SK-N-SH (cell line): Measurements from ENCODE around the gene AWAT1. TPM values are rescaled to one million over a fixed set of nuclear protein-coding genes. Genes with fewer than 3 reads are reported as not detected.

Experiments
- CTCF ChIA-PET: fragments of 300-600, 350-600 bp; formaldehyde crosslinking; extraction: SDS; loops from one replicate; lab custom pipeline; 2021; lab: Yijun Ruan, JAX
- POLR2A ChIA-PET: fragments of 350-600 bp; sonication (Branson Sonifier 250); formaldehyde crosslinking; extraction: SDS; loops from one replicate; lab custom pipeline; 2020; ENCODE audit warnings: antibody characterized with exemption, inconsistent platforms; lab: Yijun Ruan, JAX
- DNase-seq: peaks from one replicate; pipeline ENCODE4 v3.0.0; 2012
- H2AFZ ChIP-seq: fragments of 200-600 bp; sonication (generic); 2 replicates; pipeline ENCODE4 v1.8.1; 2016; ENCODE audit warnings: antibody characterized with exemption, mild to moderate bottlenecking, low read depth
- H3F3A ChIP-seq: fragments of 200-600 bp; sonication (generic); replicated peaks from 2 replicates; pipeline ENCODE3; 2016; ENCODE audit warnings: antibody characterized with exemption, mild to moderate bottlenecking; ENCODE audit not compliant: insufficient read depth
- H3K27ac ChIP-seq, 2 experiments: fragments of 200-500 bp in 1 of 2; fragments of 200-600 bp in 1 of 2; sonication (Bioruptor generic) in 1 of 2; sonication (generic), shearing (Covaris generic) in 1 of 2; 2 replicates each; pipeline versions ENCODE4 v1.5.1 to v1.6.1; 2014 to 2016; ENCODE audit warnings: low read depth in 2 of 2, inconsistent platforms in 1 of 2, low read length in 1 of 2, mild to moderate bottlenecking in 1 of 2, mixed read lengths in 1 of 2
- H3K27me3 ChIP-seq: fragments of 200-600 bp; sonication (generic), shearing (Covaris generic); 2 replicates; pipeline ENCODE4 v1.6.1; 2016; ENCODE audit warnings: mixed run types; ENCODE audit not compliant: insufficient read depth
- H3K36me3 ChIP-seq, 2 experiments: fragments of 200-500 bp in 1 of 2; fragments of 200-600 bp in 1 of 2; sonication (Bioruptor generic) in 1 of 2; sonication (generic) in 1 of 2; replicated peaks in 1 of 2; 2 replicates each; pipeline versions ENCODE3 to v1.5.1; 2014 to 2016; ENCODE audit warnings: low read length in 1 of 2, mild to moderate bottlenecking in 1 of 2; ENCODE audit not compliant: insufficient read depth in 2 of 2, control insufficient read depth in 1 of 2
- H3K4me1 ChIP-seq, 2 experiments: fragments of 200-500 bp in 1 of 2; fragments of 200-600 bp in 1 of 2; sonication (Bioruptor generic) in 1 of 2; sonication (generic), shearing (Covaris generic) in 1 of 2; 2 replicates each; pipeline versions ENCODE4 v1.5.1 to v1.6.1; 2014 to 2016; ENCODE audit warnings: low read depth in 1 of 2, low read length in 1 of 2, mixed run types in 1 of 2; ENCODE audit not compliant: insufficient read depth in 2 of 2, control insufficient read depth in 1 of 2
- H3K4me2 ChIP-seq: fragments of 200-600 bp; sonication (generic), shearing (Covaris generic); 2 replicates; pipeline ENCODE4 v1.6.1; 2017; ENCODE audit warnings: mixed run types
- H3K4me3 ChIP-seq, 2 experiments: fragments of 200-500 bp in 1 of 2; fragments of 200-600 bp in 1 of 2; sonication (Bioruptor generic) in 1 of 2; sonication (generic), shearing (Covaris generic) in 1 of 2; 2 replicates each; pipeline versions ENCODE4 v1.5.1 to v1.8.1; 2014 to 2016; ENCODE audit warnings: low read depth in 2 of 2, inconsistent platforms in 1 of 2, low read length in 1 of 2, mild to moderate bottlenecking in 1 of 2, mixed read lengths in 1 of 2, moderate library complexity in 1 of 2
- H3K79me2 ChIP-seq: fragments of 200-600 bp; sonication (generic); 2 replicates; pipeline ENCODE4 v1.8.1; 2017; ENCODE audit warnings: mild to moderate bottlenecking; ENCODE audit not compliant: insufficient read depth
- H3K9ac ChIP-seq: fragments of 200-600 bp; sonication (generic); 2 replicates; pipeline ENCODE4 v1.6.1; 2017; ENCODE audit warnings: mixed run types
- H3K9me2 ChIP-seq: fragments of 200-600 bp; sonication (generic); 2 replicates; pipeline ENCODE4 v1.6.1; 2017; ENCODE audit warnings: mixed run types
- H3K9me3 ChIP-seq: fragments of 200-600 bp; sonication (generic); 2 replicates; pipeline ENCODE4 v1.6.1; 2017; ENCODE audit warnings: mixed run types, mild to moderate bottlenecking, moderate library complexity
- H4K20me1 ChIP-seq: fragments of 200-600 bp; sonication (generic); 2 replicates; pipeline ENCODE4 v1.6.1; 2017; ENCODE audit warnings: mild to moderate bottlenecking, mixed run types; ENCODE audit not compliant: insufficient read depth
- ELF1 ChIP-seq: IDR thresholded peaks from 2 replicates; pipeline ENCODE4 v1.4.0; 2012
- FOSL2 ChIP-seq: IDR thresholded peaks from 2 replicates; pipeline ENCODE4 v1.4.0; 2012; ENCODE audit warnings: low read depth, mild to moderate bottlenecking, moderate library complexity, borderline replicate concordance
- FOXM1 ChIP-seq: IDR thresholded peaks from 2 replicates; pipeline ENCODE4 v1.4.0; 2012; ENCODE audit warnings: low read depth, mild to moderate bottlenecking
- GATA2 ChIP-seq: sonication (generic); formaldehyde crosslinking; IDR thresholded peaks from 2 replicates; pipeline ENCODE4 v1.5.0; 2020; ENCODE audit warnings: mild to moderate bottlenecking, missing genetic modification reagents
- MEF2A ChIP-seq: IDR thresholded peaks from 2 replicates; pipeline ENCODE4 v1.4.0; 2012; ENCODE audit warnings: low read depth, borderline replicate concordance
- NFIC ChIP-seq: IDR thresholded peaks from 2 replicates; pipeline ENCODE4 v1.4.0; 2012; ENCODE audit warnings: borderline replicate concordance
- NRF1 ChIP-seq: IDR thresholded peaks from 2 replicates; pipeline ENCODE4 v1.6.1; 2012; ENCODE audit warnings: low read depth, mild to moderate bottlenecking, low read length
- POLR2AphosphoS5 ChIP-seq: IDR thresholded peaks from 2 replicates; pipeline ENCODE4 v1.6.1; 2012; ENCODE audit warnings: low read depth, low read length
- RAD21 ChIP-seq: IDR thresholded peaks from 2 replicates; pipeline ENCODE4 v1.6.1; 2012; ENCODE audit warnings: mild to moderate bottlenecking, low read length
- RCOR1 ChIP-seq: fragments of 150-350 bp; IDR thresholded peaks from 2 replicates; pipeline ENCODE4 v1.6.1; 2017; ENCODE audit warnings: antibody characterized with exemption, low read length
- RFX5 ChIP-seq: IDR thresholded peaks from 2 replicates; pipeline ENCODE4 v1.6.1; 2012; ENCODE audit warnings: mild to moderate bottlenecking, improper control_type of control experiment, low read length
- RXRA ChIP-seq: IDR thresholded peaks from 2 replicates; pipeline ENCODE4 v1.4.0; 2012; ENCODE audit warnings: low read depth, mild to moderate bottlenecking, borderline replicate concordance
- SMC3 ChIP-seq: IDR thresholded peaks from 2 replicates; pipeline ENCODE4 v1.6.1; 2012; ENCODE audit warnings: low read depth, low read length, improper control_type of control experiment
- YY1 ChIP-seq: IDR thresholded peaks from 2 replicates; pipeline ENCODE4 v1.4.0; 2012; ENCODE audit warnings: low read depth, mild to moderate bottlenecking
- WGBS: methylation state at CpG from one replicate; pipeline ENCODE4 v1.1.6; 2017; ENCODE audit warnings: low lambda C conversion rate; 5-methylcytosine and 5-hydroxymethylcytosine counted together
- polyA plus RNA-seq, 3 experiments: library from polyadenylated mRNA; depleted of rRNA; stranded (reverse); fragments of >200 nt; gene quantifications; 2 replicates each; pipeline ENCODE4 v1.2.3, GENCODE V29; 2012
- TF ChIP-seq, protein P1 (sequence below): IDR thresholded peaks from 2 replicates; pipeline ENCODE4 v1.4.0; 2012; ENCODE audit warnings: low read depth, borderline replicate concordance
- TF ChIP-seq, protein P2 (sequence below): fragments of 150-350 bp; IDR thresholded peaks from 2 replicates; pipeline ENCODE4 v1.6.1; 2017; ENCODE audit warnings: antibody characterized with exemption, low read length, low read depth, borderline replicate concordance
- TF ChIP-seq, protein P3 (sequence below): IDR thresholded peaks from 2 replicates; pipeline ENCODE4 v1.4.0; 2012; ENCODE audit warnings: low read depth
- TF ChIP-seq, protein P4 (sequence below): fragments of 200-600 bp; sonication (generic); IDR thresholded peaks from 2 replicates; pipeline ENCODE4 v1.6.1; 2017; ENCODE audit warnings: antibody characterized with exemption, mild to moderate bottlenecking, moderate library complexity
- TF ChIP-seq, protein P5 (sequence below): fragments of 150-350 bp; IDR thresholded peaks from 2 replicates; pipeline ENCODE4 v1.6.1; 2016; ENCODE audit warnings: mild to moderate bottlenecking, low read depth, low read length
- TF ChIP-seq, protein P6 (sequence below): IDR thresholded peaks from 2 replicates; pipeline ENCODE4 v1.6.1; 2012; ENCODE audit warnings: mild to moderate bottlenecking, low read depth, low read length, moderate library complexity

AWAT1 gene
- polyA plus RNA-seq, 1 of the 3 experiments (the other 2 are of a cell fraction), result not detected

DNA sequence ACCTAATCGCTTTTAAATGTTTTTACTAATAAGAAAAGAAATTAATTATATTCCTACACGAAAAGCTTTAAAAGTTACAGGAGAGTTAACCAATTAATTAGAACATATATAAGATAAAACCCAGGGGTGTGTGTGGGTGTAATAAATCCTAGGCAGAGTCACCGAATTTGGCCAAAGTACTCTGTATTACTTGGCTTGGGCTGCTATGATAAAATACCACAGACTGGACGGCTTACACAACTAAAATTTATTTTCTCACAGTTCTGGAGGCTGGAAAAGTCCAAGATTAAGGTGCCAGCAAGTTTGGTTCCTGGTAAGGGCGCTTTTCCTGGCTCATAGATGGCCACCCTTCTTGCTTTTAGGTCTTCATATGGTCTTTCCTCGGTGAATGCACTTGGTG lies 10.4 kb downstream of the AWAT1 start:
- H3K9me3 ChIP-seq, result no peaks in the 10 kb centered on the region
- peaks cover 7% of the 10 kb centered on the region; the same call in 1 of the 2 replicates for H3K27me3 ChIP-seq
- H3F3A ChIP-seq, result no peaks in the 10 kb centered on the region
- TF ChIP-seq RAD21 (no peak), SMC3 (no peak), POLR2AphosphoS5 (no peak), GATA2 (CRISPR knock-in tag) (no peak), FOSL2 (no peak), RFX5 (no peak), ELF1 (no peak), YY1 (no peak), MEF2A (no peak), FOXM1 (no peak), NRF1 (no peak), RCOR1 (no peak), NFIC (no peak), RXRA (no peak)
- TF ChIP-seq, protein P1, sequence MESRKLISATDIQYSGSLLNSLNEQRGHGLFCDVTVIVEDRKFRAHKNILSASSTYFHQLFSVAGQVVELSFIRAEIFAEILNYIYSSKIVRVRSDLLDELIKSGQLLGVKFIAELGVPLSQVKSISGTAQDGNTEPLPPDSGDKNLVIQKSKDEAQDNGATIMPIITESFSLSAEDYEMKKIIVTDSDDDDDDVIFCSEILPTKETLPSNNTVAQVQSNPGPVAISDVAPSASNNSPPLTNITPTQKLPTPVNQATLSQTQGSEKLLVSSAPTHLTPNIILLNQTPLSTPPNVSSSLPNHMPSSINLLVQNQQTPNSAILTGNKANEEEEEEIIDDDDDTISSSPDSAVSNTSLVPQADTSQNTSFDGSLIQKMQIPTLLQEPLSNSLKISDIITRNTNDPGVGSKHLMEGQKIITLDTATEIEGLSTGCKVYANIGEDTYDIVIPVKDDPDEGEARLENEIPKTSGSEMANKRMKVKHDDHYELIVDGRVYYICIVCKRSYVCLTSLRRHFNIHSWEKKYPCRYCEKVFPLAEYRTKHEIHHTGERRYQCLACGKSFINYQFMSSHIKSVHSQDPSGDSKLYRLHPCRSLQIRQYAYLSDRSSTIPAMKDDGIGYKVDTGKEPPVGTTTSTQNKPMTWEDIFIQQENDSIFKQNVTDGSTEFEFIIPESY, result no peak
- TF ChIP-seq, protein P2, sequence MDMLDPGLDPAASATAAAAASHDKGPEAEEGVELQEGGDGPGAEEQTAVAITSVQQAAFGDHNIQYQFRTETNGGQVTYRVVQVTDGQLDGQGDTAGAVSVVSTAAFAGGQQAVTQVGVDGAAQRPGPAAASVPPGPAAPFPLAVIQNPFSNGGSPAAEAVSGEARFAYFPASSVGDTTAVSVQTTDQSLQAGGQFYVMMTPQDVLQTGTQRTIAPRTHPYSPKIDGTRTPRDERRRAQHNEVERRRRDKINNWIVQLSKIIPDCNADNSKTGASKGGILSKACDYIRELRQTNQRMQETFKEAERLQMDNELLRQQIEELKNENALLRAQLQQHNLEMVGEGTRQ, result no peak
- TF ChIP-seq, protein P3, sequence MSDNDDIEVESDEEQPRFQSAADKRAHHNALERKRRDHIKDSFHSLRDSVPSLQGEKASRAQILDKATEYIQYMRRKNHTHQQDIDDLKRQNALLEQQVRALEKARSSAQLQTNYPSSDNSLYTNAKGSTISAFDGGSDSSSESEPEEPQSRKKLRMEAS, result no peak
- TF ChIP-seq, protein P4, sequence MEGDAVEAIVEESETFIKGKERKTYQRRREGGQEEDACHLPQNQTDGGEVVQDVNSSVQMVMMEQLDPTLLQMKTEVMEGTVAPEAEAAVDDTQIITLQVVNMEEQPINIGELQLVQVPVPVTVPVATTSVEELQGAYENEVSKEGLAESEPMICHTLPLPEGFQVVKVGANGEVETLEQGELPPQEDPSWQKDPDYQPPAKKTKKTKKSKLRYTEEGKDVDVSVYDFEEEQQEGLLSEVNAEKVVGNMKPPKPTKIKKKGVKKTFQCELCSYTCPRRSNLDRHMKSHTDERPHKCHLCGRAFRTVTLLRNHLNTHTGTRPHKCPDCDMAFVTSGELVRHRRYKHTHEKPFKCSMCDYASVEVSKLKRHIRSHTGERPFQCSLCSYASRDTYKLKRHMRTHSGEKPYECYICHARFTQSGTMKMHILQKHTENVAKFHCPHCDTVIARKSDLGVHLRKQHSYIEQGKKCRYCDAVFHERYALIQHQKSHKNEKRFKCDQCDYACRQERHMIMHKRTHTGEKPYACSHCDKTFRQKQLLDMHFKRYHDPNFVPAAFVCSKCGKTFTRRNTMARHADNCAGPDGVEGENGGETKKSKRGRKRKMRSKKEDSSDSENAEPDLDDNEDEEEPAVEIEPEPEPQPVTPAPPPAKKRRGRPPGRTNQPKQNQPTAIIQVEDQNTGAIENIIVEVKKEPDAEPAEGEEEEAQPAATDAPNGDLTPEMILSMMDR, result no peak
- TF ChIP-seq, protein P5, sequence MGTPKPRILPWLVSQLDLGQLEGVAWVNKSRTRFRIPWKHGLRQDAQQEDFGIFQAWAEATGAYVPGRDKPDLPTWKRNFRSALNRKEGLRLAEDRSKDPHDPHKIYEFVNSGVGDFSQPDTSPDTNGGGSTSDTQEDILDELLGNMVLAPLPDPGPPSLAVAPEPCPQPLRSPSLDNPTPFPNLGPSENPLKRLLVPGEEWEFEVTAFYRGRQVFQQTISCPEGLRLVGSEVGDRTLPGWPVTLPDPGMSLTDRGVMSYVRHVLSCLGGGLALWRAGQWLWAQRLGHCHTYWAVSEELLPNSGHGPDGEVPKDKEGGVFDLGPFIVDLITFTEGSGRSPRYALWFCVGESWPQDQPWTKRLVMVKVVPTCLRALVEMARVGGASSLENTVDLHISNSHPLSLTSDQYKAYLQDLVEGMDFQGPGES, result no peak
- TF ChIP-seq, protein P6, sequence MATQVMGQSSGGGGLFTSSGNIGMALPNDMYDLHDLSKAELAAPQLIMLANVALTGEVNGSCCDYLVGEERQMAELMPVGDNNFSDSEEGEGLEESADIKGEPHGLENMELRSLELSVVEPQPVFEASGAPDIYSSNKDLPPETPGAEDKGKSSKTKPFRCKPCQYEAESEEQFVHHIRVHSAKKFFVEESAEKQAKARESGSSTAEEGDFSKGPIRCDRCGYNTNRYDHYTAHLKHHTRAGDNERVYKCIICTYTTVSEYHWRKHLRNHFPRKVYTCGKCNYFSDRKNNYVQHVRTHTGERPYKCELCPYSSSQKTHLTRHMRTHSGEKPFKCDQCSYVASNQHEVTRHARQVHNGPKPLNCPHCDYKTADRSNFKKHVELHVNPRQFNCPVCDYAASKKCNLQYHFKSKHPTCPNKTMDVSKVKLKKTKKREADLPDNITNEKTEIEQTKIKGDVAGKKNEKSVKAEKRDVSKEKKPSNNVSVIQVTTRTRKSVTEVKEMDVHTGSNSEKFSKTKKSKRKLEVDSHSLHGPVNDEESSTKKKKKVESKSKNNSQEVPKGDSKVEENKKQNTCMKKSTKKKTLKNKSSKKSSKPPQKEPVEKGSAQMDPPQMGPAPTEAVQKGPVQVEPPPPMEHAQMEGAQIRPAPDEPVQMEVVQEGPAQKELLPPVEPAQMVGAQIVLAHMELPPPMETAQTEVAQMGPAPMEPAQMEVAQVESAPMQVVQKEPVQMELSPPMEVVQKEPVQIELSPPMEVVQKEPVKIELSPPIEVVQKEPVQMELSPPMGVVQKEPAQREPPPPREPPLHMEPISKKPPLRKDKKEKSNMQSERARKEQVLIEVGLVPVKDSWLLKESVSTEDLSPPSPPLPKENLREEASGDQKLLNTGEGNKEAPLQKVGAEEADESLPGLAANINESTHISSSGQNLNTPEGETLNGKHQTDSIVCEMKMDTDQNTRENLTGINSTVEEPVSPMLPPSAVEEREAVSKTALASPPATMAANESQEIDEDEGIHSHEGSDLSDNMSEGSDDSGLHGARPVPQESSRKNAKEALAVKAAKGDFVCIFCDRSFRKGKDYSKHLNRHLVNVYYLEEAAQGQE, result no peak
- TF ChIP-seq, all 33 proteins: peak for 0
- Histone ChIP-seq H3K4me2 (no peak overlapping the region), H2AFZ (no peak overlapping the region), H3K9me2 (no peaks in the 10 kb centered on the region), H3K27ac (no peak overlapping the region), H3K9ac (no peak overlapping the region), H3K79me2 (no peaks in the 10 kb centered on the region), H3K36me3 (no peaks in the 10 kb centered on the region), H3K4me3 (no peak overlapping the region), H4K20me1 (no peaks in the 10 kb centered on the region), H3K4me1 (no peaks in the 10 kb centered on the region)
- WGBS, result 19% methylated on average over 6 of the region's 6 CpGs
- no peak for DNase-seq
- CTCF ChIA-PET, result no interaction called here
- POLR2A ChIA-PET, result no interaction called here
